GM23338 (cell line): ENCODE measurements around the gene RGS19.

Experiments
- EZH2 ChIP-seq: fragments of 200-600 bp; sonication (generic); IDR thresholded peaks from one replicate; pipeline ENCODE4 v1.8.0; 2017; ENCODE audit warnings: antibody characterized with exemption, mild to moderate bottlenecking, low read depth; ENCODE audit not compliant: unreplicated experiment
- POLR2AphosphoS5 ChIP-seq: IDR thresholded peaks from 2 replicates; pipeline ENCODE4 v1.6.1; 2016; ENCODE audit warnings: antibody characterized with exemption, low read depth
- TF ChIP-seq, protein P1 (sequence below), 2 experiments: fragments of 200-600 bp in 1 of 2; sonication (generic) in 1 of 2; conservative IDR thresholded peaks; 2 replicates each; pipeline versions ENCODE4 v1.5.1 to v1.6.1; 2016 to 2017; ENCODE audit warnings: antibody characterized with exemption in 2 of 2, low read depth in 2 of 2, mild to moderate bottlenecking in 2 of 2, moderate library complexity in 1 of 2
- TF ChIP-seq, protein P2 (sequence below): IDR thresholded peaks from one replicate; pipeline ENCODE4 v1.6.1; 2018; ENCODE audit warnings: antibody characterized with exemption; ENCODE audit not compliant: unreplicated experiment

DNA sequence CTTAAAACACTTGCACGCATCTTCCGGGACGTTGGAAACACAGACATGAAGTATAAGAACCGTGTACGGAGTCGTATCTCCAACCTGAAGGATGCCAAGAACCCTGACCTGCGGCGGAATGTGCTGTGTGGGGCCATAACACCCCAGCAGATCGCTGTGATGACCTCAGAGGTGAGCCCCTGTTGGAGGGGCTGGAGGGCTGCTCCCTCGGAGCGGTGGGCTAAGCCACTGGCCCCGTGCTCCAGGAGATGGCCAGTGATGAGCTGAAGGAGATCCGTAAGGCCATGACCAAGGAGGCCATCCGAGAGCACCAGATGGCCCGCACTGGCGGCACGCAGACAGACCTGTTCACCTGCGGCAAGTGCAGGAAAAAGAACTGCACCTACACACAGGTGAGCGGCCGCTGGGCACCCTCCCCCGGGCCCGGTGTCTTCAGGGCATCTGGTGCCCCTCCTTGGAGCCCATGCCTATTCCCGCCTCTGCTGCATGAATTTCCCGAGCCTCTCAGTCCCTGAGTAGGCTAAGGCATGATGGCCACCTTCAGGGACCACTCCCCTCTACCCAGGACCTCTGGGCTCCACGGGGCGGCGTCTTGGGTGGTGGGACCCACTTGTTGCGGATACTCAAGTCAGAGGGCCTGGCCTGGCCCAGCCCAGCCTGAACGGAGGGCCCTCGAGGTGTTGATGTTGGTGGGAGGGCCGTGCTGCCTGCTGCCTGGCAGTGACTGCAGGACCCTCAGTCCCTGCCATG lies 8.9 kb downstream of the RGS19 start:
- TF ChIP-seq, protein P1, sequence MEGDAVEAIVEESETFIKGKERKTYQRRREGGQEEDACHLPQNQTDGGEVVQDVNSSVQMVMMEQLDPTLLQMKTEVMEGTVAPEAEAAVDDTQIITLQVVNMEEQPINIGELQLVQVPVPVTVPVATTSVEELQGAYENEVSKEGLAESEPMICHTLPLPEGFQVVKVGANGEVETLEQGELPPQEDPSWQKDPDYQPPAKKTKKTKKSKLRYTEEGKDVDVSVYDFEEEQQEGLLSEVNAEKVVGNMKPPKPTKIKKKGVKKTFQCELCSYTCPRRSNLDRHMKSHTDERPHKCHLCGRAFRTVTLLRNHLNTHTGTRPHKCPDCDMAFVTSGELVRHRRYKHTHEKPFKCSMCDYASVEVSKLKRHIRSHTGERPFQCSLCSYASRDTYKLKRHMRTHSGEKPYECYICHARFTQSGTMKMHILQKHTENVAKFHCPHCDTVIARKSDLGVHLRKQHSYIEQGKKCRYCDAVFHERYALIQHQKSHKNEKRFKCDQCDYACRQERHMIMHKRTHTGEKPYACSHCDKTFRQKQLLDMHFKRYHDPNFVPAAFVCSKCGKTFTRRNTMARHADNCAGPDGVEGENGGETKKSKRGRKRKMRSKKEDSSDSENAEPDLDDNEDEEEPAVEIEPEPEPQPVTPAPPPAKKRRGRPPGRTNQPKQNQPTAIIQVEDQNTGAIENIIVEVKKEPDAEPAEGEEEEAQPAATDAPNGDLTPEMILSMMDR (conservative IDR thresholded peaks at IDR 0.05; ENCODE audit: low read depth in 2 of 2) = no peak
- no peak for TF ChIP-seq POLR2AphosphoS5
- TF ChIP-seq, protein P2, sequence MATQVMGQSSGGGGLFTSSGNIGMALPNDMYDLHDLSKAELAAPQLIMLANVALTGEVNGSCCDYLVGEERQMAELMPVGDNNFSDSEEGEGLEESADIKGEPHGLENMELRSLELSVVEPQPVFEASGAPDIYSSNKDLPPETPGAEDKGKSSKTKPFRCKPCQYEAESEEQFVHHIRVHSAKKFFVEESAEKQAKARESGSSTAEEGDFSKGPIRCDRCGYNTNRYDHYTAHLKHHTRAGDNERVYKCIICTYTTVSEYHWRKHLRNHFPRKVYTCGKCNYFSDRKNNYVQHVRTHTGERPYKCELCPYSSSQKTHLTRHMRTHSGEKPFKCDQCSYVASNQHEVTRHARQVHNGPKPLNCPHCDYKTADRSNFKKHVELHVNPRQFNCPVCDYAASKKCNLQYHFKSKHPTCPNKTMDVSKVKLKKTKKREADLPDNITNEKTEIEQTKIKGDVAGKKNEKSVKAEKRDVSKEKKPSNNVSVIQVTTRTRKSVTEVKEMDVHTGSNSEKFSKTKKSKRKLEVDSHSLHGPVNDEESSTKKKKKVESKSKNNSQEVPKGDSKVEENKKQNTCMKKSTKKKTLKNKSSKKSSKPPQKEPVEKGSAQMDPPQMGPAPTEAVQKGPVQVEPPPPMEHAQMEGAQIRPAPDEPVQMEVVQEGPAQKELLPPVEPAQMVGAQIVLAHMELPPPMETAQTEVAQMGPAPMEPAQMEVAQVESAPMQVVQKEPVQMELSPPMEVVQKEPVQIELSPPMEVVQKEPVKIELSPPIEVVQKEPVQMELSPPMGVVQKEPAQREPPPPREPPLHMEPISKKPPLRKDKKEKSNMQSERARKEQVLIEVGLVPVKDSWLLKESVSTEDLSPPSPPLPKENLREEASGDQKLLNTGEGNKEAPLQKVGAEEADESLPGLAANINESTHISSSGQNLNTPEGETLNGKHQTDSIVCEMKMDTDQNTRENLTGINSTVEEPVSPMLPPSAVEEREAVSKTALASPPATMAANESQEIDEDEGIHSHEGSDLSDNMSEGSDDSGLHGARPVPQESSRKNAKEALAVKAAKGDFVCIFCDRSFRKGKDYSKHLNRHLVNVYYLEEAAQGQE = no peak
- no peak for TF ChIP-seq EZH2
